GM18505 (cell line): ENCODE data around the gene FBXO2.
"Not testable (repeated sequence)": the region's sequence is repeated elsewhere in the genome, so short reads cannot be mapped to it uniquely, and the experiment has no call there.

Experiments
- ATAC-seq: cut with Tn5 transposase; IDR thresholded peaks from one replicate; pipeline ENCODE4 v1.9.1; 2021; ENCODE audit not compliant: unreplicated experiment
- POLR2A ChIP-seq: IDR thresholded peaks from 4 replicates; pipeline ENCODE4 v1.6.1; 2011; ENCODE audit warnings: borderline replicate concordance; ENCODE audit not compliant: insufficient read depth, insufficient read length; ENCODE audit errors: extremely low read depth

FBXO2 gene

DNA sequence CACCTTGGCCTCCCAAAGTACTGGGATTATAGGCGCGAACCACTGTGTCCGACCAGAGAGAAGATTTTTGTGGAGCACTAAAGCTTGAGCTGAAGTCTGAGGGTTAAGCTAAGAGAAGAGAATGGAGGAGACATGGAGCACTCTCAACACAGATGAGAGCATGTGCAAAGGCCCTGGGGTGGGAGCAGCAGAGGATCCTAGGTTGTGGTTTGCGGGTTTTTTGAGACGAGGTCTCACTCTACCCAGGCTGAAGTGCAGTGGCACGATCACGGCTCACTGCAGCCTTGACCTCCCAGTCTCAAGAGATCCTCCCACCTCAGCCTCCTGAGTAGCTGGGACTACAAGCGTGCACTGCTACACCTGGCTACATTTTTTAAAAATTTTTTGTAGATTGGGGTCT lies 30.5 kb downstream of the FBXO2 start:
- ATAC-seq = no peak
- TF ChIP-seq POLR2A = no peak

DNA sequence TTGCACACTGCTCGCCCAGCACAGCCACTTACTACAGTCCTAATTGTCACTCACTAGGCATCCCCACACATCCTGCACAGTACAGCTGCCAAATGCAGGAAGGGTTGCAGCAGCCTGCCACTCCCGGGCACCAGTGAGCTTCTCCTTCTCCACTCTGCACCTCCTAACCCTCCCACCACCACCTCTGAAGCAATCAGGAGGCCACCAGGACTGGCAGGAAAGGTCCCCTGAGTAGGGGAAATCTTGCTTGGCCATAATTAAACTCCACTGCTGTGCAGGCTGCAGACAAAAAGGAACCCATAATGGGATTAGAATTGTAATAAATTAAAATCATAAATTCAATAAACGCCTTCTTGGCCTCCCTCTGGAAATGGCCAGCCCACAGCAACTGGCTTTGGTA lies 31.8 kb downstream of the FBXO2 start:
- TF ChIP-seq POLR2A = no peak

DNA sequence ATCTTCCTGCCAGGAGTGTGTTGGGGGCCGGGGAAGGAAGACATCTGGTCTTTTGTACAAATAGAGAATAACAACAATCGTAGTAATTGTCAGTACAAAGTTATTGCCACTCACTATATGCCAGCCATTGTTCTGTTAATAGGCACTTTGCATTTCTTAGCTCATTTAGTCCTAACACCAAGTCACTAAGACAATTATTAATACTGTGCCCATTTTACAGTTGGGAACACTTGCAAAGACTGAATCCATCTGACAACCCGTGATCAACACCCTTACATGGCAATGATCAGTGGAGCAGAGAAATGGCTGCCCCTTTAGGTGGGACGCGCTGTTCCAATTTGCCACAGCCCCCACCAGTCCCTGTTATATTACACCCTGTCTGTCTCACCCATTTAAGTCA lies 33.3 kb downstream of the FBXO2 start:
- no peak for ATAC-seq
- TF ChIP-seq POLR2A = no peak

More for the DNA sequence above, 31.8 kb downstream of the FBXO2 start:
- no peak for ATAC-seq

DNA sequence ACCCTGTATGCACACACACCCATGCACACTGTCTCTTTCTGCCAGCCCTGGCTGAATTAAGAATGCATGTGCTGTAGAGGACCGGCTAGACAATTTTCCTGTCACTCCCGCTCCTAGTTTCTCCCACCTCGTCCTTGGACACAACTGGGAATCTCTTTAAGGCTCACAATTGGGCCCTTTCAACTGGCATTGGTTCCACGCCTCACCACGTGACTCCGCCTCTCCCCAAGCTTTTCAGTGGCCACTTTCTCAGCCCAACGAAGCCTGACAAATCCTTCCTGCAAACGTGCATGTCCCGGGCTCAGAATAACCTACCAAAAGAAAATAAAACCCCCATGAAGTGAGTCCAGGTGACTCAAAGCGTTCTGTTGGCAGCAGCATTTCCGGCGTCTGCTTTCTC lies 33.8 kb downstream of the FBXO2 start:
- ATAC-seq = no peak
- no peak for TF ChIP-seq POLR2A

DNA sequence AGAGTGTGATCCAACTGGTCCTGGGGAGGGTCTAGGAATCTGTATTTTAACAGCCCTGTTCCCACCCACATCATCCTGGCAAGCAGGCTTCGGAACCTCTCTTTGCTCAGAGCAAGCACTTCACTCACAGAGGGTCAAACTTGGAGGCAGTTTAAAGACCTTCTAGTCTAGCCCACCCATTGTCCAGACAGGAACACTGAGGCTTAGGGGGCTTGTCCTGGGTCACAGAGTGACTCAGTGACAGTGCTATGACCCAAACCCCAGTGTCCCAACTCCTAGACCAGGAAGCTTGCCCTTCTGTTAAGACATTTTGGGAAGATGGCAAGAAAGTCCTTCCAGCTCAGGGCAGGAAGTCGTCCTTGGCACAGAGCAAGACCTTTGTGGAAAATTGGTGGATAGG lies 36.5 kb downstream of the FBXO2 start:
- no peak for ATAC-seq

DNA sequence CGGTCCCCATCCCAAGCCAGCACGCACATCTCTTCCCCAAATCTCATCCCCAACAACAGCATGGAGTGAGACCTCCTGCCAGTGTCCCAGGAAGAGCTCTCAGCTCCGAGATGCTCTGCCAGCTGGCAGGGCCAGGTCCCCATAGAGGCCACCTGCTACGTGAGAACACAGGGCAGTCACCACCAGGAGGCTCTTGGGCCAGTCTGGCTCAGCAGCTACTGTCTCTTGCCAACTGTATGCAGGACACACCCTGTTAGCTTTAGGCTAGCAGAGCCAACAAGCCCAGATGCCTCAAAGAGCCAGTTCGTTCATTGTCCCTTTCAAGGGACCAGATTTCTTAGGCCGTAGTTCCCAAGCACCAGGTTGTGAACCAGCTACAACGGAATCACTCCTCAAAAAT lies 36.9 kb downstream of the FBXO2 start:
- no peak for ATAC-seq
- TF ChIP-seq POLR2A = no peak

More for the DNA sequence above, 36.5 kb downstream of the FBXO2 start:
- TF ChIP-seq POLR2A = no peak

DNA sequence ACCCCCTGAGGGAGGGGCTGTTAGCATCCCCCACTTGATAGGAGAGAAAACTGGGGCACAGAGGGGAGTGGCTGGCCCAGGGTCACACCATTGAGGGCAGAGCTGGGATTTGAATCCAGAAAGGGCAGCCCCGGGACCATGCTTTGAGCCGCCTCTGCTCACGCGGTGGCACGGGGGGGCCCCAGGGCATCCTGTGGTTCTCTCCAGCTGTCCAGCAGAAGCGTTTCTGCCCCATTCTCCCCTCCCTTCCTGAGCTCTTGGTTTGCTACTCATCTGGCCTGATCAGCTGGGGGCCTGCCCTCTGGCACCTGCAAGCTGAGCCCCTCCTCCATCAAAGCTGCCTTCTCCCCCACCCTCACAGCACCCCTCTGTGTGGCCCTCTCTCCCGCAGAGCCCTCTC lies 37.5 kb downstream of the FBXO2 start:
- no peak for TF ChIP-seq POLR2A
- ATAC-seq = no peak

DNA sequence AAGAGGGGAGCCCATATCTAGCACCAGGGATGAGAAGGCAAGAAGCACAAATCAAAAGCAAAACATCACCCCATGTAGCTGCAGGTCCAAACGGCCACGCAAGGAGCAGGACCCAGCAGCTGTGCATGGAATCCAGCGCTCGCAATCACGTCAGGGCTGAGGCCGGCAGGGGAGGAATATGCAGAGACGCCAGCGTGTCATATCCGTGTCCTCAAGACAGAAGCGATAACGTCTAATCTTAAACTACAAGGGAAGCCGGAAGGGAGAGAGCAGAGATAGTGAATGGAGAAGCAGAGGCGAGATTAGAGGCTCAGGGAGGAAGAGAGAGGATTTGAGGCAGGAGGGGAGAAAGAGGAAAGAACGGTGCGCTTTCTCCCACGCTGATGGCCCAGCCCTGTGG lies 39.1 kb downstream of the FBXO2 start:
- no peak for TF ChIP-seq POLR2A
- ATAC-seq = no peak

DNA sequence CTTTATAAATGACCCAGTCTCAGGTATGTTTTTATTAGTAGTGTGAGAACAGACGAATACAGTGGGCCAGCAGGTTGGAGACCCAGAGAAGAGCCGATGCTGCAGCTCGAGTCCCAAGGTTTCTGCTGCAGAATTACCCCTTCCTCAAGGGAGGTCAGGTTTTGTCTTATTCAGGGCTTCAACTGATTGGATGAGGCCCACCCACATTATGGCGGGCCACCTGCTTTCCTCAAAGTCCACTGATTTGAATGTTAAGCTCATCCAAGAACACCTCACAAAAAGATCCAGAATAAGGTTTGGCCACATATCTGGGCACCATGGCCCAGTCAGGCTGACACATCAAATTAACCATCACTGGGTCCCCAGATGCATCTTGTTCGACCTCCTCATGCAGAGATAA lies 40.9 kb downstream of the FBXO2 start:
- no peak for ATAC-seq
- no peak for TF ChIP-seq POLR2A

DNA sequence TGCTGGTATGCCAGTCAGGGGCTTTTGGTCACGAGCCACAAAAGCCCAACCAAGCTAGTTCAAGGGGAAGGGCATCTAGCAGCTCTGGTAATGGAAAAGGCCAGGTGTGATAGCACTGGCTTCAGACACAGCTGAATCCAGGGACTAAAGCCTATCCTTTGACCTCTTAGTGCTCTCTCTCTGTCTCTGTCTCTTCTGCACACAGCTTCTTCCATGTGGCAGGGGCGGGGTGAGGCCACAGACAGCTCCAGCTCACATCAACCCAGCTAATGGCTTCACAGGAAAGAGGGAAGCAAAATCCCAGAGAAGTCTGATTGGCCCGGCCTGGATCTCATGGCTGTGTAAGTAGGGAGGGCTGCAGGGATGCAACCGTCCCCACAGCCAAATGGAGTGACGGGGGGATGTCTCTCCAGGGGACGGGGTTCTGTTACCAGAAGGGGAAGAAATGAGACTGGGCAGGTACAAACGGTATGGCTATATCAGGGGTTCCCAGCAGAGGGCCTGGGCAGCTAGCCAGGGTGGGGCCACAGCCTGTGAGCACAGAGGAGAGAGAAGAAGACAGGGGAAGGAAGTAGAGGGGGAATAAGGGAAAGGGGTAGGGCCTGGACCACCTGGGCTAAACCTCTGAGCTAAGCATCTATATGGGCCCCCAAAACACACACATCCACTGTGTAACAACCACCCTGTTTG lies 42.4 kb downstream of the FBXO2 start:
- no peak for ATAC-seq
- TF ChIP-seq POLR2A = no peak

DNA sequence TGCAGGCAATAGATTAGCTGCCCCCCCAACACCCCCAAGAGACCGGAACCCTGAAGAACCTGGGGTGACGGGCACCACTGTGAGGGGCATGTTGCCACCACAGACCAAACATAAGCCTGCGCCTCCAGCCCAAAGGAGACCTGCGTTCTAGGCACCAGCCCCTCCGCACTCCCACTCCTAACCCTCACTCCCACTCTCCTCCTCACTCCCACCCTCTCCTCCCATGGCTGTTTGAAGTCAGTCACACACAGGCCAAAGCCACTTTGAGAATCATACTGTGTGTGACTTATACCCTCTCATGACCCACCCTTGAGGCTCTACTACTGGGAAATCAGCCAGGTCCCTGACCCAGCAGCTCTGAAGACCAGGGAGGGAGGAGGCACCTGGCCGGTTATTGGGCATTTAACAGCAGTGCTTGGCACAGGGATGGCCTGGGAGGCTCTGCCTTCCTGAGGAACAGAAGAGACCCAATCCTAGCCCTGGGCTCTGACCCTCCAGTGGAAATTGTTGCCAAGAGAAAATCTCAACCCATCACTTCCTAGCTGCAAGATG lies 43.5 kb downstream of the FBXO2 start:
- ATAC-seq = no peak
- no peak for TF ChIP-seq POLR2A

DNA sequence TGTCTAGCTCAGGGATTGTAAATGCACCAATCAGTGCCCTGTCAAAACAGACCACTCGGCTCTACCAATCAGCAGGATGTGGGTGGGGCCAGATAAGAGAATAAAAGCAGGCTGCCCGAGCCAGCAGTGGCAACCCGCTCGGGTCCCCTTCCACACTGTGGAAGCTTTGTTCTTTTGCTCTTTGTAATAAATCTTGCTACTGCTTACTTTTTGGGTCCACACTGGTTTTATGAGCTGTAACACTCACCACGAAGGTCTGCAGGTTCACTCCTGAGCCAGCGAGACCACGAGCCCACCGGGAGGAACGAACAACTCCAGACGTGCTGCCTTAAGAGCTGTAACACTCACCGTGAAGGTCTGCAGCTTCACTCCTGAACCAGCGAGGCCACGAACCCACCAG lies 44.9 kb downstream of the FBXO2 start:
- ATAC-seq = not testable (repeated sequence)

DNA sequence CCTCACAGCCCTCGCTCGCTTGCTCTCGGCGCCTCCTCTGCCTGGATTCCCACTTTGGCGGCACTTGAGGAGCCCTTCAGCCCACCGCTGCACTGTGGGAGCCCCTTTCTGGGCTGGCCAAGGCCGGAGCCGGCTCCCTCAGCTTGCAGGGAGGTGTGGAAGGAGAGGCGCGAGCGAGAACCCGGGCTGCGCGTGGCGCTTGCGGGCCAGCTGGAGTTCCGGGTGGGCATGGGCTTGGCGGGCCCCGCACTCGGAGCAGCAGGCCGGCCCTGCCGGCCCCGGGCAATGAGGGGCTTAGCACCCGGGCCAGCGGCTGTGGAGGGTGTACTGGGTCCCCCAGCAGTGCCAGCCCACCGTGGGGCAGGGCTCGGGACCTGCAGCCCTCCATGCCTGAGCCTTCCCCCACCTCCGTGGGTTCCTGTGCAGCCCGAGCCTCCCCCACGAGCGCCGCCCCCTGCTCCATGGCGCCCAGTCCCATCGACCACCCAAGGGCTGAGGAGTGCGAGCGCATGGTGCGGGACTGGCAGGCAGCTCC lies 45.6 kb downstream of the FBXO2 start:
- not testable (repeated sequence) for ATAC-seq

DNA sequence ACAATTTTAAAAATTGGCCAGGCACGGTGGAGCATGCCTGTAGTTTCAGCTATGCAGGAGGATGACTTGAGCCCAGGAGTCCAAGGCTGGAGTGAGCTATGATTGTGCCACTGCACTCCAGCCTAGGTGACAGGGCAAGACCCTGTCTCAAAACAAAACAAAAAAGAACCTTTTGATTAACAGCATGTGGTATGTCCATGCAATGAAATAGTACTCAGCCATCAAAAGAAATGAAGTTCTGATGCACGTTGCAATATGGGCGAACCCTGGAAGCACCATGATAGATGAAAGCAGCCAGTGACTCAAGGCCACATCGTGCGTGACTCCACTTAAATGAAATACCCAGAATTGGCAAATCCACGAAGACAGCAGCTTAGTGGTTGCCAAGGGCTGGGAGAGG lies 47.5 kb downstream of the FBXO2 start:
- TF ChIP-seq POLR2A = no peak
- no peak for ATAC-seq

DNA sequence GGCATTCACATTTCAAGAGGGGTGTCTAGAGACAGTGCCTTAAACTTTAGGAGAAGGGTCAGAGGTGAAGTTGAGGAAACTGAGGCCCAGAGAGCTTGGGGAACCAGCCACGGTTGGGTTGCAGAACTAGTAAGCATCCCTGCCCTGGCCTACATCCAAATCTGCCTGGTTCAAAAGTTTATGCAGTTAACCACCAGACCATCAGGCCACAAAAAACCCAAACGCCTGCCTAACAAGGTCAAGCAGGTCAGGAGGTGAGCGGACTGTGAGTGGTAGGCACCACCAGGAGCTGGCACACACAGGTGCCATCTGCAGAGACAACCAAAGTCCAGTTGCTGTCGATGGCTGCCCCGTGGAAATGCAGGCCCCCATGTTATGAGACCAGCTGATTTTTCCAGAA lies 51.2 kb downstream of the FBXO2 start:
- no peak for TF ChIP-seq POLR2A
- no peak for ATAC-seq
